ENCODE results near the gene AP1G2.

Gene AP1G2

GRCh38 chr14:23558346-23559009 is 9.1 kb downstream of the AP1G2 start:
- no peak for DNase-seq (ENCODE audit: low spot score)

- DNase-seq (ENCODE audit: low spot score): no peak
These were observed 9.6 kb downstream of the AP1G2 start for GRCh38 chr14:23557946-23558345.

GRCh38 chr14:23557521-23557920 is 10.1 kb downstream of the AP1G2 start:
- DNase-seq (ENCODE audit: low spot score): no peak

- DNase-seq (ENCODE audit: low spot score): no peak
These were observed 10.7 kb downstream of the AP1G2 start for GRCh38 chr14:23556700-23557440.

- DNase-seq (ENCODE audit: low spot score): peak; percentile 93
These were observed 11.5 kb downstream of the AP1G2 start, which contains the start of gene THTPA for GRCh38 chr14:23555882-23556699. TSS of gene THTPA (plus strand) at chr14:23556271. CDS start at chr14:23556758, 487 bp downstream.

- DNase-seq (ENCODE audit: low spot score): no peak
These were observed 12.1 kb downstream of the AP1G2 start for GRCh38 chr14:23555533-23555881.

GRCh38 chr14:23551266-23552028 is 16.1 kb downstream of the AP1G2 start, which contains the start of gene ZFHX2:
TSS of gene ZFHX2 (minus strand) at chr14:23551765. CDS start at chr14:23535325, 16,440 bp downstream.
- peak; percentile 95 for DNase-seq (ENCODE audit: low spot score)

- no peak for DNase-seq (ENCODE audit: low spot score)
These were observed 16.8 kb downstream of the AP1G2 start for GRCh38 chr14:23550812-23551265.

GRCh38 chr14:23550131-23550811 is 17.3 kb downstream of the AP1G2 start:
- DNase-seq (ENCODE audit: low spot score): no peak

GRCh38 chr14:23548351-23549318 is 19.0 kb downstream of the AP1G2 start:
- DNase-seq (ENCODE audit: low spot score): no peak

- no peak for DNase-seq (ENCODE audit: low spot score)
These were observed 19.7 kb downstream of the AP1G2 start for GRCh38 chr14:23547924-23548323.

GRCh38 chr14:23546450-23547035 is 21.0 kb downstream of the AP1G2 start:
- no peak for DNase-seq (ENCODE audit: low spot score)

- DNase-seq (ENCODE audit: low spot score): no peak
These were observed 21.7 kb downstream of the AP1G2 start for GRCh38 chr14:23545740-23546365.

- DNase-seq (ENCODE audit: low spot score): peak; percentile 95
These were observed 22.8 kb downstream of the AP1G2 start for GRCh38 chr14:23544511-23545447.

- no peak for DNase-seq (ENCODE audit: low spot score)
These were observed 24.2 kb downstream of the AP1G2 start for GRCh38 chr14:23543403-23543802.

GRCh38 chr14:23542261-23542660 is 25.3 kb downstream of the AP1G2 start:
- no peak for DNase-seq (ENCODE audit: low spot score)

GRCh38 chr14:23540141-23540469 is 27.5 kb downstream of the AP1G2 start:
- DNase-seq (ENCODE audit: low spot score): no peak
